Sciatic nerve (tissue), 2 donors: ENCODE data around the gene ADA. TPM values are rescaled to one million over a fixed set of nuclear protein-coding genes. Genes with fewer than 3 reads are reported as not detected.
"Not testable (repeated sequence)": the region's sequence is repeated elsewhere in the genome, so short reads cannot be mapped to it uniquely, and the experiment has no call there.

ENCODE experiments used
- ATAC-seq: fragments of 200-7000 bp; cut with Tn5 transposase; one replicate; pipeline ENCODE4 v1.9.1; 2020; ENCODE audit warnings: mild to moderate bottlenecking, moderate library complexity
- DNase-seq: peaks from one replicate; pipeline ENCODE4 v3.0.0-alpha.2; 2020; ENCODE audit warnings: low spot score
- intact Hi-C: fragments of 100-400 bp; cut with DNase I; formaldehyde crosslinking; loops from one replicate; pipeline ENCODE4 v1.14.2; 2022
- total RNA-seq: library from RNA; stranded (reverse); fragmentation: NEBNext Ultra II Directional; extraction: Animal tissue kit (Norgen Biotek cat#: 25700); gene quantifications from one replicate; pipeline ENCODE4 v1.2.1, GENCODE V29; 2021
- donor health status: DM: no; HTN: no; CAD: no.
- donor health status: DM: no; HTN: no; CAD: no.

The ADA gene
- total RNA-seq, 1 donor from 2014 or later, result 7.7 TPM

DNA sequence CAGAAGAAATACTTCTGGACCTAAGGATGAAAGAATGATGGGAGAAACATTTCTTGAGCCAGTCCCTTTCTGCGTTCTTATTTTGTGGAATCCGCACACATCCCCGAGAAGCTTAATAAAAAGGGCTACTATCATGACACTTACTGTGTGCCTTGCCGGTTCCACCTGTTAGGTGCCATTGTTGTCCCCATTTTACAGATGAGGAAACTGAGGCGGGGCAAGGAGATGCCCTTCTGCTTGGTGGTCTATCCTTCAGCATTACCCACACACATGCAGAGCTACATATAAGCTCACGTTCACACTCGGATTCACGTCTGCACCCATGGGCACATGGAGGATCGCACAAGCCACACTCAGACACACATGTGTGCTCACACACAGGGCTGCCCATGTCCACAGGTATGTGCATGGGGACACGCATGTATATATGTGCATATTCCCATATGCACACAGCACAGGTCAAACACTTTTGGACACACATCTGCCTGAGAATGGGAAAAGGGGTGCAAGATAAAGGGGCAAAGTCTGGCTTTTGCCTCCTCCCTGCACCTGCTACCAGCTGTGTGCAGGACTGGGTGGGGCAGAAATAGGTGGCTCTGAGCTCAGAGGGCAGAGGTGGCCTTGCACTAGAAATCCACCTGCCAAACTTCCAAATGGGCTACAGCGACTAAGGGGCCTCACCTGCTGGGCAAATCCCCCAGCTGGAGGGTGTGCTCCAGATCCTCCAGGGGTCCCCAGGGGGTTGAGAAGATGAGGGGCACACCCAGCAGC is 30.5 kb upstream of the ADA start:
- DNase-seq (no peak), ATAC-seq (no peak)
- intact Hi-C loops, result loop anchor here (5.0 kb wide), 1 partner anchor 185 kb away; no protein-coding TSS in a partner anchor

DNA sequence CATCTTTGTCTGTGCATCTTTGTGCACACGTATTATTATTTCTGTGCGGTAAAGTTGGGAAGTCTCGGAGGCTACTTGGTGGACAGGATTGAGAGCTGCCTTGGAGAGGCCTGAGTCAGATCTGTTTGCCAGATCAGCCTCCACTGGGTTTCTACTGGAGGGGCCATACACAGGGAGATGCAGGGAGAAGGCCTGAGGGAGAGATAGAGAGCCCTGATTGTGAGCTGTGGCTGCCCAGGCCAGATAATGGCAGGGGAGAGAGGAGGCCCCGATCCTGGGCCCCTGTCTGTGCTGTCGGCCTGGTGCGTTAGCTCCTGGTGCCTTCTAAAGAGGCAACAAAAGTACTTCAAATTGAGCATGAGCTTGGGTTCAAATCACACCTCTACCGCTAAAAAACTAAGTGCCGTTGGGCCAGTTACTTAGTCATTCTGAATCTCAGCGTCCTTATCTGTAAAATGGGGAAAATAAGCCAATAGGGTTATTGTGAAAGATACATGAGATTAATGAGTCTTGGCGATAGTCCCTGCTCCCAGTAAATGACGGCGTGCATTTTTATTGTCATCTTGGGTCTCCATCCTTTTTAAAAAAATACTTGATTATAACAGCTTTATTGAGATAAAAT is 27.6 kb upstream of the ADA start:
- no peak for ATAC-seq
- intact Hi-C loops, result no loop called here
- no peak for DNase-seq

DNA sequence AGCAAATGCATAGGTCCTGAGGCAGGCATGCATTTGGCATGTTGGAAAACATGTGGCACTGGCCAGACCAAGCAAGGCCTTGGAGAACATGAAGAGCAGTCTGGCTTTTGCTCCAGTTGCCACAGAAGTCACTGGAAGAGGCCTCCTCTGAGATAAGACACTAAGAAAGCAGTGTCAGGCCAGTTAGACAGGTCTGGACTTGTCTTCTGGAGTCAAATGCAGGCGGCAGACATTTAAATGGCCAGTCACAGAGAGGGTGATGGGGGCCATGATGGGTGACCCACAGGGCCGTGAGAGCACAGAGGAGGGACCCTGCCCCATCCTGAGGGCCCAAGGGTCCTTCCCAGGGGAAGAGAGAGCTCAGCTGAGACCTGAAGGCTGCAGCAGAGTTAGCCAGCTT is 26.7 kb upstream of the ADA start:
- DNase-seq (no peak), ATAC-seq (no peak)
- intact Hi-C loops, result no loop called here

DNA sequence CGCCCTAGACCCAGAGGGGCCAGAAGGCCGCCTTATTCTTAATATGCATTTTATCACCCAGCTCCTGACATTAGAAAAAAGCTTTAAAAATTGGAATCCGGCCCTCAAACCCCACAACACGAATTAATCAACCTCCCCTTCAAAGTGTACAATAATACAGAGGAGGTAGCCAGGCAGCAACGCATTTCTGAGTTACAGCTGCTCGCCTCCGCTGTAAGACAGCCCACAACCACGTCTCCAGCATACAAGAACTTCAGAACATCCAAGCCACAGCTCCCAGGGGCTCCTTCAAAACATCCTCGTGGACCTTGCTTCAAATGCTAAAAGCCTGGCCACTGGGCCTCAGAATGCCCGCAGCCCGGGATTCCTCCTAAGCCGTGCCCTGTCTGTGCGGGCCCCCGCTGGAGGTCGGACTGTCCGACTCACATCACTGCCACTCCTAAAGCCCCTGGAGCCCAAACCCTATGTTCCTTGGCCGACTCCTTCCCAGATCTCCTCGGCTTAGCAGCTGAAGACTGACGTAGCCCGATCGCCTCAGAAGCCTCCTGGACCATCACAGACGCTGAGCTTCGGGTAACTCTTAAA is 20.9 kb upstream of the ADA start:
- DNase-seq, ATAC-seq, intact Hi-C loops: not testable (repeated sequence)

DNA sequence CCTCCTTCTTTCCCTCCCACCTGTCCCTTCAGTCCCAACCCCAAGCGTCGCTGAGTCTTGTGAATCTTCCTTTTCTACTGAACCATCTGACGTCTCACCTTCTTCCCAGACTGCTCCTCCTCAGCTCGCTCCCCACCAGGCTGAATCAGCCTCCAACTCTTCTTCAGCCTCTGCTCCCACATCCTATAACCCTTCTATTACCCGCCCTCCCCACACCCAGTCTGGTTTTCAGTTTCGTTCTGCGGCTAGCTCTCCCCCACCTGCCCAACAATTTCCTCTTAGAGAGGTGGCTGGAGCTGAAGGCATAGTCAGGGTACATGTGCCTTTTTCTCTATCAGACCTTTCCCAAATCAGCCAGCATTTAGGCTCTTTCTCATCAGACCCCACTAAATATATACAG is 20.0 kb upstream of the ADA start:
- intact Hi-C loops, ATAC-seq, DNase-seq: not testable (repeated sequence)

DNA sequence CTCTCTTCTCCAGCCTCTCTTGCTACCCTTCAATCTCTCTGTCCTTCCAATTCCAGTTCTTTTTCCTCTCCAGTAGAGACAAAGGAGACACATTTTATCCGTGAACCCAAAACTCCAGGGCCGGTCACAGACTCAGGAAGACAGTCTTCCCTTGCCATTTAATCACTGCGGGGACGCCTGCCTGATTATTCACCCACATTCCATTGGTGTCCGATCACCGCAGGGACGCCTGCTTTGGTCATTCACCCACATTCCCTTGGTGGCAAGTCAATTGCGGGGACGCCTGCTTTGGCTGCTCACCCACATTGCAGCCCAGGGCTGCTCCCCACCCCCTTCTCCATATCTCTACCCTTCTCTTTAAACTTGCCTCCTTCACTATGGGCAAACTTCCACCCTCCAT is 19.4 kb upstream of the ADA start:
- DNase-seq, ATAC-seq, intact Hi-C loops: not testable (repeated sequence)

DNA sequence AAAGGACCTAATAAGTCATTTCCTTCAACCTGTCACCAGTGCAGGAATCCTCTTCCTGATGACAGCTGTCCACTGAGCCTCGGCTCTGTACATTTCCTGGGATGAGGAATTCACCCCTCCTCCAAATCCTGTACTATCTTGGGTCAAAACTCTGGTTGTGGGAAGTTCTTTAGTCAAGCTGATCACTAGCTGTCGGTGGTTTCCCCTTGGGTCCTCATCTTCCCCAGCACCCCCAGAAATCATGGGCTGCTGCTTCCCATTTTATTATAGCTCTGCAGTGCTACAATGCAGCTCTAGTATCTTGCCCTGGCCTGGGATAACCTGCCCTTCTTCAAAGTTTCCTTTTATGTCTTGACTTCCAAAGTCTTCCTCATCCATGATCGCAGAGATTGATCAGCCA is 14.6 kb upstream of the ADA start:
- intact Hi-C loops, result no loop called here
- ATAC-seq (no peak), DNase-seq (no peak)

DNA sequence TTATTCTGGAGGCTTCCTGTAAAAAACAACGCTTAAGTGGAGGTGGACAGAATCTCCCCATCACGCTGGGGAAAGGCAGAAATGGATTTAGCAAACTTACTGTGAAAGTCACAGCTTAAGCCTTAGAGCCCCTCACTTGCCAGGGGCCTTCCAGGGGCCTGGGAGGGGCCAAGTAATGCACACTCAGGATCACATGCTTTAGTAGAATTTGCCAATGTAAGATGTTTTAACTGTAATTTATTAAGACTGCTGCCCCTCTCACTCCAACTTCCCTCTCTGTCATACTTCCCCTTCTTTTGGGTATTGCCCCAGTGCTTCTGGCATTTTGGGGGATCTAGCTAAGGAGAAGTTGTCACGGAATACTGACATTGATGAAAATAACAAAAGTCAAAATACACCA is 12.6 kb upstream of the ADA start:
- DNase-seq, result no peak
- ATAC-seq, result peak; percentile 49
- intact Hi-C loops, result no loop called here

DNA sequence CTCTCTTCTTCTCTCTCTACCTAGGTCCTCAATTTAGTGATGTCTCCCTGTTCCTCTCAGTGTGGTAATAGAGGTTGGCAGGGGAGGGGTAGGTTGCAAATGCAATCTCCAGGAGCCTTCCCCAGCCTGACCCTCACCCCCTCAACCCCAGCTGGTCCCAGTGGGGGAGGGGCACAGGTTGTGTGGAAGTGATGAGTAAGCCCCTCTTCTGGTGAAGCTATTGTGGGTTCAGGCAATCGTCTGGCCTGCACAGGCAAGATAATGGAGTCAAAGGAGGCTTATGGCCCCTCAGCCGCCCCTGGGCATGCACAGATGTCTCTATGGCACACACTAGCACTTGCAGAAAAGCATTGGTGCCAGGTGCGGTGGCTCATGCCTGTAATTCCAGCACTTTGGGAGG is 10.8 kb upstream of the ADA start:
- intact Hi-C loops, result no loop called here
- no peak for ATAC-seq
- DNase-seq, result no peak

DNA sequence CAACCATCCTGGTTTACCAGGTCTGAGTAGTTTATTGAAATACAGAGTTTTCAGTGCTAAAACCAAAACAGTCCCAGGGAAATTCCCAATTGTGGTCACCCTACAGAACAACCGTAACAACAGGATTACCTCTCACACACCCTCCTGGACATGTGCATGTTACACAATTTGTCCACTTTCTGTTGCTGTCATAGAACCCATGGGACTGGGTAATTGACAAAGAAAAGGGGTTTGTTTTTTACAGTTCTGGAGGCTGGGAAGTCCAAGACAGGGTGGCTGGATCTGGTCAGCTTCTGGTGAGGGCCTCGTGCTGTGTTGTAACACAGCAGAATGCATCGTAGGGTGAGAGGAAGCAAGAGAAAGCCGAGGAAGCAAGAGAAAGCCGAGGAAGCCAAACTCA is 9.1 kb upstream of the ADA start:
- intact Hi-C loops, result no loop called here
- DNase-seq (no peak), ATAC-seq (no peak)

DNA sequence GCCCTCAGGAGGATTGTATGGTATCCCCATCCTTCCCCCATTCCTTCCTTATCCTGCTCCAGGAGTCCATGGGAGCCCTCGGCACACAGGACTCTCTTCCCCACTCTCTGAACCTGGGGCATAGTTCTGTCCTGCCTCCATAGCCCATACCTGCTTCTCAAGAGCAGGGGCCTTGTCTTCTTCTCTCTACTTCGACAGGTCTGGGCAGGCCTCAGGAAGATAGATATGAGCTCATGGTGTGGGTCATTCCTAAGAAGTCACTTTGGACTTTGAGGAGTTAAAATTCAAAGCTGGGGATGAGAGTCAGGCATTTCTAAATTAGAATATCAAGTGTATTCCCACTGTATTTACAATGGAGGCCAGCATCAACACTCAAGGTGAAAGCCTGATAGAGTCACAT is 8.4 kb upstream of the ADA start:
- DNase-seq (no peak), ATAC-seq (no peak)
- intact Hi-C loops, result no loop called here

DNA sequence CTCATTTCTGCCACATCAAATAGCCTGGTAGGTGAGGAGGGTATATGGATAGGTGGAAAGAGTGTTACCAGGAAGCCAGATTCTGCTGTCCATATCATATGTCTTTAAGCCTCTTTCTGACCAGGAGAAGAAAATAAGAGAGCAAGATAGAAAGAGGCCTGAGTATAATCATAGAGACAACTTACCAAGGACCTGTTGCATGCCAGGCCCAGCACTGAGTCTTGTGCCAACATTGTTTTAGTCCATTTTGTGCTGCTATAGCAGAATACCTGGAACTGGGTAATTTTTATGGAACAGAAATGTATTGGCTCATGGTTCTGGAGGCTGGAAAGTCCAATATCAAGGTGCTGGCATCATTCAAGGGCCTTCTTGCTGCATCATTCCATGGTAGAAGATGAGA is 7.3 kb upstream of the ADA start:
- intact Hi-C loops, result no loop called here
- DNase-seq (no peak), ATAC-seq (no peak)

DNA sequence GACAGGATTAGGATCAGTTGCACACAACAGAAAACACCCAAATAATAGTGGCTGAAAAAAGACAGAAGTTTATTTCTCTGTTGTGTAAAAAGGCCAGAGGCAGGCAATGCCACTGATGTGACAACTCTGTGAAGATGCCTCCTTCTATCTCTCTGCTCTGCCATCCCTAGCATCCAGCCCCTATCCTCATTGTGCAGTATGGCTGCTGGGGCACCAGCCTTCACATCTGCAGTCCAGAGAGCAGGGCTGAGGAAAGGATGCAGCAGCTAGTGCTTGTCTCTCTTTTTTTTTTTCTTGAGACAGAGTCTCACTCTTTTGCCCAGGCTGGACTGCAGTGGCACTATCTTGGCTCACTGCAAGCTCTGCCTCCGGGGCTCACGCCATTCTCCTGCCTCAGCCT is 6.4 kb upstream of the ADA start:
- no peak for ATAC-seq

DNA sequence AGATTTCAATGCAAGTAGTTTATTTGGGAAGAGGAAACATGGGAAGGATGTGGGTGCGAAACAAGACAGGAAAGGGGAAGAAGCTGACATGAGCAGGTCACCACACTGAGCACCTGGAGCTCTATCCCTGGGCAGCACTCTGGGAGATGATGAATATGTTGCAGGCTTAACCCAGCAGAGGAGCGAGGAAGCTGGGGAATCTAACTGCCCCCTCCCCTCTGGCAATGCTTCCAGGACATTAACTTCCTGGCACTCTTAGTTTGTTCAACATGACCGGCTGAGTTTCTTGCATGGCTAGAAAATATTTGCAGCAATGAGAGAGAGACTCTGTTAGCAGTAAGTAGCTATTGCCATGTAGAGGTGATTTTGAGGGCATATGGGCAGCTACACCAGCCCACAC is 4.9 kb upstream of the ADA start:
- DNase-seq, result no peak
- intact Hi-C loops, result no loop called here
- ATAC-seq, result no peak

More for the DNA sequence above, 6.4 kb upstream of the ADA start:
- no peak for DNase-seq
- intact Hi-C loops, result no loop called here

DNA sequence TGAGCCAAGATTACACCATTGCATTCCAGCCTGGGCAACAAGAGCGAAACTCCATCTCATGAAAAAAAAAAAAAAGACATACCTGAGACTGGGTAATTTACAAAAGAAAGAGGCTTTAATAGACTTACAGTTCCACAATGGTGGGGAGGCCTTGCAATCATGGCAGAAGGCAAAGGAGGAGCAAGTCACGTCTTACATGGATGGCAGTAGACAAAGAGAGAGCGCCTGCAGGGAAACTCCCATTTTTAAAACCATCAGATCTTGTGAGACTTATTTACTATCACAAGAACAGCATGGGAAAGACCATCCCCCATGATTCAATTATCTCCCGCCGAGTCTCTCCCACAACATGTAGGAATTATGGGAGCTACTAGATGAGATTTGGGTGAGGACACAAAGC is 2.7 kb upstream of the ADA start:
- DNase-seq, intact Hi-C loops, ATAC-seq: not testable (repeated sequence)

DNA sequence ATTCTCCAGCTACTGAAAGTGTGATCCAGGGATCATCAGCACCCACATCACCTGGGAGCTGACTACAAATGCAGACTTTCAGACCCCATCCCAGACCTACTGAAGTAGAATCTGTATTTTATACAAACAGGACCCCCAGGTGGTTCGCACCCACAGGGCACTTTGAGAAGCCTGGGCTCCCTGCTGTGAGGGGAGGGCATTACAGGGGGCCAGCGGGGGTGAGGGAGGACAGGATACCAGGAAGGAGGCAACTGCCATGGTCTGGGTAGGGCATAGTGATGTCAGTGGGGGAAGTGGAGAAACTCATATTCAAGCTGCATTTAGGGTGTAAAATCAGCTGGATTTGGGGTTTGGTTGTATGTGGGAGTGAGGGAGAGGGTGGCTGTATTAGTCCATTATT is 2.0 kb upstream of the ADA start:
- intact Hi-C loops, result no loop called here

DNA sequence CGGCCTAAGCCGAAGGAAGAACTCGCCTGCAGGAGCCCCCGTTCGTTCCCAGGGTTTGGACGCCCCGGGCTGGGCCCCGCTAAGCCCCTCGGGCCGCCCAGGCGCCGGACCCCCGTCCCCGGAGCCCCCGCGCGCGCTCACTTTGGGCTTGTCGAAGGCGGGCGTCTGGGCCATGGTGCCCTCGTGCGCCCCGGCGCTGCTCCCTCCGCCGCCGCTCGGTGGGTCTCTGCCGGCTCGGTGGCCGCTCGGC is 140 bp downstream of the ADA start:
- intact Hi-C loops, result no loop called here
- ATAC-seq, result no peak
- DNase-seq, result no peak

More for the DNA sequence above, 2.0 kb upstream of the ADA start:
- DNase-seq, result no peak
- no peak for ATAC-seq

DNA sequence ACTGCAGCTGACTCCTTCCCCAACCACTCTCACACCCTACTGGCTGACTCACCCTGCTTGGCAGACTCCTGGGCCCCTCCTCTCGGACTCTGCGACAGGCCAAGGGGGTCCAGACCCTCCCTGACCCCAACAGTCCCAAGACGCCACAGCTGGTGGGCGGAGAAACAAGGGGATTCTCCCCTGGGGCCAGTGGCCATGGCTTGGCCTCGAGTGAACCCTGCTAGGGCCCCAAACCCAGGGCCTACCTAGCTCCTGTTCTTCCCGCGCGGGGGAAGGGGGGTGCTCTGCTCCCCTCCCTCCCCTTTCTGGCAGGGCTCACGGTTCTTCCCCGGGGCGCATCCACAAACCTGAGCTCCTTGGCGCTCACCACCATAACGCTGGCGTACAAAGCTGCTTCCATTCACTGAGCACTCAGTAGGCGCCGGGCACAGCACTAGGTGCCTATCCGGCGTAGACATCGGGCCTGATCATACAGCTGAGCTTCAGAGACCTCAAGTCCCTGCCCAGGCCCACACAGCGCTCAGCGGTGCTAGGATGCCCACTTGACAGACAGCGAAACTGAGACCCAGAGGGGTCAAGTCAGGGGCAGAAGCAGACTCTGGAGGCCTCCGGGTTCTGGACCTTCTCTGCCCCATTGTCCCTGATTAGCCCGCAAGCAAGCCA is 597 bp downstream of the ADA start:
- no peak for DNase-seq
- peak; percentile 33 for ATAC-seq
- intact Hi-C loops, result no loop called here

DNA sequence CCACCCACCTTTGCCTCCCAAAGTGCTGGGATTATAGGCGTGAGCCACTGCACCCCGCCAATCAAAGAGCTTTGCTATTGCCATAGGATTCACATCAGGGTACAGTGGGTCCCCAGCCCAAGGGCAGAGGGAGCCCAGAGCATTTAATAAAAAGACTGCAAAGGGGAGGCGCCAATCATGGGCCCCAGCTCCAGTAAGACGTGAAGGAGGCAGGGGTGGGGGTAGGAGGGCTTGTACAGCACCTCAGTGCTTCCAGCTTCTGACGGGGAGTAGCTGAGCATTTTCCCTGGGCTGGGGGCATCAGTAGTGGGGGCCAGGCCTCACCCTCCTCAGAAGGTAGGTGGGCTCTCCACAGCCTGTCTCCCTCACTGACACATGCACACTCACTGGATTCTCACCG is 1.5 kb downstream of the ADA start:
- intact Hi-C loops, result no loop called here
- DNase-seq, result no peak
- no peak for ATAC-seq

DNA sequence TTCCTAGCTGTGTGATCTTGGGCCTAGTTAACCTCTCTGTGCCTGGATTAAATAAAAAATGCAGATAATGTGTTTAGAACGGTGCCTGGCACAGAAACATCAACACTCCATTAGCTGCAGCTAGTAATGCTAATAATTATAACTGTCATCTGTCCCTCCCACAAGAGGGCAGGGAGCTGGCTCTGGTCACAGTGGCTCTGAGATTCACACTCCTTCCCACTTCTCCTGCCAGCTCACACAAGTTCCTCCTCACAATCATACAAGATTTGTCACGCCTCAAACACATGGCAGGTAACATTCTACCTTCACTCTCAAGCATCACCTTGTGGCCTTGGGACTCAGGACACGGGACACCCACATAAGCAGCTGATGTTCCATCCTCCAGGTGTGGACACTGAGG is 2.4 kb downstream of the ADA start:
- no peak for DNase-seq
- intact Hi-C loops, result no loop called here
- no peak for ATAC-seq
